GM21619 (cell line): ENCODE results near the gene HLA-DMB.
"Not testable (repeated sequence)": the region's sequence is repeated elsewhere in the genome, so short reads cannot be mapped to it uniquely, and the experiment has no call there.

Experiments
- ATAC-seq: cut with Tn5 transposase; IDR thresholded peaks from one replicate; pipeline ENCODE4 v1.9.1; 2021; ENCODE audit not compliant: unreplicated experiment

The HLA-DMB gene

DNA sequence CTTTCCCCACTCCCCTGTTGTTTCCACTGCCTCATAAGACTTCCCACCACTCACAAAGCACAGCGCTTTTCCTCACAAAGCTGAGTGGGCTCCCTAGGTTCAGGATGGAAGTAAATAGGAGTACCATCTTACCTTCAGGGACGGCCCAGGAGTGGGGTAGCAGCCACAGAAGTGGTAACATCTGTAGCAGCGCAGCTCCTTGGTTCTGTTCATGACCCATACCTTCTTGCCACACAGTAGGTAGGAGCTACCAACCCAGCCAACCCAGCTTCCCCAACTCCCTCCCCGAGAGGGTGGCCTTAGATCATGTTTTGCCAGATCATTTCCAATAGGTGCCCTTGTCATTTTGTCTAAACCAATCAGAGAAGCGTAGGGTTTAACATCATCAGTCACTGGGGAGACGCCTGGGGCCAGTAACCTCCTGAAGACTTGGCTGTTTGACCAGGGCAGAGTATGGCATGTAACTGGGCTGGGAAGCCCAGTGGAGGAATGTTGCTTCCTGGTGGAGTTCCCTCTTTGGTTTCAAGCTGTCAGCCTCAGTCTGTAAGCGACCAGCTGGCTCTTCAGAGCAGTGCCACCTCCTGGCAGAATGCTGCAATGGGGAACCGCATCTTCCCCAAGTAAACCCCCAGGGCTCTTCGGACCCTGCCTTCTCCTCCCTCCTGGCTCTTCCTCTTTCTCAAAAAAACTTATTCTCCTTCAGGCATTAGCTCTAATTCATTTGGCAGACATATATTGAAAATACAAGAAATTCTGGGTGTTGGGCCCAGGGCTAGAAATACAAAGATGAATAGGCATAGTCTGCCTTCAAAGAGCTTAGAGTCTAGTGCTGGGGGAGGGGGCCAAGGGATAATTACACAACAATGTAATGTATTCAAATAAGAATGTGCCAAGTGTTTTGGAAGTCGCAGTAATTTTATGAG lies 12.2 kb upstream of the HLA-DMB start, which contains the start of gene HLA-DMA:
Gene HLA-DMA (minus strand): TSS at position 281 of the 923 bp plus-strand sequence. CDS start 61 bp downstream, at position 220.
- peak; percentile 85 for ATAC-seq

DNA sequence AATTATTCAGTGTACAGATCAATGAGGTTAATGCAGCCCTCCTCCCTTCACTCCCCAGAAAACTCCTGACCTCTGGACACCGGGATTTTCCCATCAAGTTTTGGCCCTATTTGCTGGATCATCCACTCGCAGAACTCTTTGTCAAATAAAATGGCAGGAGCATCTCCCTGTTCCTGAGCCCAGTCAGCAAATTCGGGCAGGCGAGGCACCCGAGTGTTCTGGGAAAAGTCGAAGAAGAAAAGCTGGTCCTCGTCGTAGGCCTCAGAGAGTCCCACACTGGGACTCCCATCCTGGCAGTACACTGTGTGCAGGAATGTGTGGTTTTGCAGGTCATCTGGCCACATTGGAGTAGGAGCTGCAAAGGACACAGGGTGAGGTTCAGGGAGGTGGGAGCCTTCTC lies 9.6 kb upstream of the HLA-DMB start:
- ATAC-seq: no peak

DNA sequence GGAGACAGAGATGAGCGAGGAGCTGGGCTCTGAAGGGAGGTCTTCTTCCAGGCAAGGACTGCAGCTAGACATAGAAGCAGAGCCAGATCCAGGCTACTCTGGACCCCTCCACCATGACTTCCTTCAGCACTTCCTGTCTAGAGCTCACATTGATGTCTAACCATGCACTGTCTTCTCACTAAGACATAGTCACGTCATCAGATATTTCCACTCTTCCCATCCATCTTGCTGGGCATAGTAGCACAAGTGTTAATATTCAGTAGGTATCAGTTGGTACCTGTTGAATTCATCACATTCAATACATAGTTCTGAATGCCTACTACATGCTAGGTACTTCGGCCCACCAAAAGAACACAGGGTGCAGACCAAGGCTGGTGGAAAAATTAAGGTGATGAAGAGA lies 9.2 kb upstream of the HLA-DMB start:
- ATAC-seq: no peak

DNA sequence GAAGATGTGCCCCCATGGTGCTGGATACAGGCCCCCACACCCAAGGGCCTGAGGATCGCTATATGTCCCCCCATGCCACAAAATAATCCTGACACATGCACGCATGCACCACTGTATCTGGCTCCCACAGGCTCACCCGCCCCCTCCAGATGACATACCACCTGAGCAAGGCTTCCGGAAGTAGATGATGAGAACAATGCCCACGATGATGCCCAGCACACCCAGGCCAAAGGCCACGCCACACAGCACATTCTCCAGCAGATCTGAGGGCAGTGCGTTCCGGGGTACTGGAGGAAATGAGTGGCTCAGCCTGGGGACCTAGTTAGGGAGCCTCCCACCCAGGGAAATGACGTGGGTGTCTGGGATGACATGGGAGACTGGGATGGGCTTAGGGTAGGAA lies 8.3 kb upstream of the HLA-DMB start:
- ATAC-seq: no peak

DNA sequence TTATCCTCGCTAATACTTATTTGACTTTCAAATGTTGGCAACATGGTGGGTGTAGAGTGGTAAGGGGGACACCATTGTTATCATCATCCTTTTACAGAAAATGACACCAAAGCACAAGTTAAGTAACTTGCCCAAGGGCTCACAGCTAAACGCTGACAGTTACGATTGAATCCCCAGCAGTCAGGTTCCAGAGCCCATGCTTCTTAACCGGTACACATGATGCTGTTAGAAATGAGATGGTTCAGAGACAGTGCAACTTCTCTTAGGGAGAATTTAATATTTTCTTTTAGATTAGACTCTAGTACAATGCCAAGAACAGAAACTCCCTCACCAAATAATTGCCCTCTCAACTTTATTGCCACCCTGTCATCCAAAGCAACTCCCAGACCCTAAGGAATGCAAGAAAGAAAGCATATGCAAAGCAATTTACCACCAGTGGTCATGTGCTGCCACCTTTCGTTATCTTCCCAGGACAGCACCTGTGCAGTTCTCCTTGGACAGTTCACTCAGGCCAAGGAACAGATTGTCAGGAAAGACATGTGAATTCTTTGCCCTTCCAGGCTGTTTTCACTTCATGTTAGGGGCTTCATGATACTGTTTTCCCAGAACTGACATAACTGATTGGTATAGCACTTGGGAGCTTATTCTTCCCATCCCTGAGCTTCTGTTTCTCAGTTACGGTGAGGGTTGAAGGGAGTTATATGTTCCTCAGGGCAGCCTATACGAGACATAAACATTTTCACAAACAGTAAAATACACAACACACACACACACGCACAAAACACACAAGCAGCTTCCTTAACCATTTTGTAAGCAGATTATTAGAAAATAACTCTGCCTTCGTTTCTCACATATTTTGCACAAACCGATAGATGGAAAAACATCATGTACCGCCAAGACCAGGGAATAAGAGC lies 7.0 kb upstream of the HLA-DMB start:
- no peak for ATAC-seq

DNA sequence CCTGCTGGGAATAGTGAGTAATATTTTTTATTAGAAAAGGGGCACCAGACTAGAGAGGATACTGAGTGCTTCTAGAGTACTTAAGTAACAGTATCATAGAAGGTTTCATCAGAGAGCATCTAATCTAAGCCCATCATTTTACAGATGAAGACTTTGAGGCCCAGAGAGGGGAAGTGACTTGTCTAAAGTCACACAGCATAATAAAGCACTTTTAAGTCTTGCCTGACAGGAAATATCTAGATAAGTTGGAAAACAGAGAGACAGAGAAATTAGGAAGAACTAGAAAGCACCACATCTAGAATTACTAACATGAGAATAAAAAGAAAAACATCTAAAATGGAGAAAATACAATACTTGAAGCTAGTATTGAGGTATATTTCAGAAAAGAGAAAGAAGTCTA lies 6.1 kb upstream of the HLA-DMB start:
- ATAC-seq: no peak

DNA sequence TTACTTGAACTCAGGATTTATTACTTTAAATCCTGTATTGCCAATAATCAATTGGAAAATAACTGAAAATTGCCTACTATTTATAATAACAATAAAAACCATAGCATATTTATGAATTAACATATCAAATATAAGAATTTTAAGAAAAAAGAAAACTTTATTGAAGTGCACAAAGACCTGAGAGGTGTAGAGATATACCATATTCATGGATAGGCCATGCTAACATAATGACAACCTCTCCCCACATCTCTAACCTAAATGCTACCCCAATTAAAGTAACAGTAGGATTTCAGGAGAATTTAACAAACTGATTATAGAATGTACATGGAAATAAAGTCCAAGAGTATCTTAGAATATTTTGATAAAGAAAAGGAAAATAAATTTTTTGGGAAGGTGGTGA lies 5.1 kb upstream of the HLA-DMB start:
- ATAC-seq: no peak

DNA sequence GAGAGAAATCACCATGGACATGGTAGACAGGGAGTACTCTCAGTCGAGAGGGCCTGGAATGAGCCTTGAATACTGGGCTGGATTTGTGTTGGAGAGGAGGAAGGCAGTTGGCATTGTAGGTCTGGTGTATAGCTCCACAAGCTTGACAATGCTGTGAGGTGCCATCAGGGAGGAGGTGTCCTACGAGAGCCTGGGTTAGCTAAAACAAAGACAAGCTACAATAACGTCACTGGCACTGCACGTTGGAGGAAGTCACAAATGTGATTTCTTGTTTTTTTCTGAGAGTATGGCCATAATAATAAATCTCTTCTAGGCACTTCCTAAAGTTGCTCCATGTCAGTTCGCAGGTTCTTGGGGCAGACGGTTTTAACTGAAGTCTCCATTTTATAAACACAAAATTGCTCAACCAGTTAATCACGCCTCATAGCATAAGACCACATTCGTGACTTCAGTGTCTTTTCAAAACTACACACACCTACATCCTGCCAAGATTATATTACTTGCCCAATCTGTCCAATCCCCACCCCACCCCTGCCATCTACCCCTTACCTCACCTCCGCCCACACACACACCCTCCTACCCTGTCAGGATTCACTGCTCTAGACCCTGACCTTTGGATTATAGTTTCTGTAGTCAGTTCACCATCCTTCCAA lies 4.4 kb upstream of the HLA-DMB start:
- ATAC-seq: no peak

DNA sequence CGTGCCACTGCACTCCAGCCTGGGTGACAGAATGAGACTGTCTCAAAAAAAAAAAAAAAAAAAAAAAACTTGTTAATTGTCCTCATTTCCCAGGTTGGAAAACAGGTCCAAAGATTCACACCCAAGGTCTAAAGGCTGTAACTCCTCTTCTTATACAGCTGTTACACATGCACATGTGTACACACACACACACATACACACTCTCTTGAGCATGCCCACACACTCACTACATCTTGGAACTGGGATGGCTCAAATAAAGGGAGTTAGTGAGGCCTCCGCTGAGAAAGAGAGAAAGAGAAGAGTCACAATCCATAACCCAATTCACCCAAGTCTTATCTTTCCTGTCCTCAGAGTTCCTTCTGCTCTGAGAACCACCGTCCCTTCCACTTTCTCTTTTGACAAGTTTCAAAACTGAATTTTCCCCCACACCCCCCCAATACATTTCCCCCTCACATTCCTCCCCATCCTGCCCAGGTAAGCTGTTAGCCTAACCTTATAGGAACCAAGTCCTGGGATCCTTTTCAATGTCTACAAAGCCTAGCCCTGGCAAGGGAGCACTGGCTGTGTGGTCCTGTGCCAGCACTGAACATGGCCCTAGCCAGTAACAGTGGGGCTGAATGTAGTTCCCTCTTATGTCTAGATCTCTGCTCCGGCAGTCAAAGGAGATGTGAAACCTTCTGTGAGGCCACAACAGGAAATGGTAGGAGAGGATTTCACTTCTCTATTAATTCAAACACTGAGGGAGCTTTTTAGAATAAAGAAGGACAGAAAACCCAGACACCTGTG lies 3.2 kb upstream of the HLA-DMB start:
- ATAC-seq: peak; percentile 37

DNA sequence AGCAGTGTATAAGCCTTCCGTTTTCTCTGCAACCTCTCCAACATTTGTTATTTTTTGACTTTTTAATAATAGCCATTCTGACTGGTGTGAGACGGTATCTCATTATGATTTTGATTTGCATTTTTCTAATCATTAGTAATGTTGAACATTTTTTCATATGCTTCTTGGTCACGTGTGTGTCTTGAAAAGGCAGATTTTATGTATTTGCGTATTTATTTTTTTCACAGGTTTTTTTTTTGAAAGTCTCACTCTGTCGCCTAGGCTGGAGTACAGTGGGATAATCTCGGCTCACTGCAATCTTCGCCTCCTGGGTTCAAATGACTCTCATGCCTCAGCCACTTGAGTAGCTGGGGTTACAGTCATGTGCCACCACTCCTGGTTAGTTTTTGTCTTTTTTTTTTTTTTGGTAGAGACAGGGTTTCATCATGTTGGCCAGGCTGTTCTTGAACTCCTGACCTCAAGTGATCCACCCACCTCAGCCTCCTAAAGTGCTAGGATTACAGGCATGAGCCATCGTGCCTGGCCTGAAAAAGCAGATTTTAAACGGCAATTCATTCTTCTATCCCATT lies 1.8 kb upstream of the HLA-DMB start:
- ATAC-seq: not testable (repeated sequence)

DNA sequence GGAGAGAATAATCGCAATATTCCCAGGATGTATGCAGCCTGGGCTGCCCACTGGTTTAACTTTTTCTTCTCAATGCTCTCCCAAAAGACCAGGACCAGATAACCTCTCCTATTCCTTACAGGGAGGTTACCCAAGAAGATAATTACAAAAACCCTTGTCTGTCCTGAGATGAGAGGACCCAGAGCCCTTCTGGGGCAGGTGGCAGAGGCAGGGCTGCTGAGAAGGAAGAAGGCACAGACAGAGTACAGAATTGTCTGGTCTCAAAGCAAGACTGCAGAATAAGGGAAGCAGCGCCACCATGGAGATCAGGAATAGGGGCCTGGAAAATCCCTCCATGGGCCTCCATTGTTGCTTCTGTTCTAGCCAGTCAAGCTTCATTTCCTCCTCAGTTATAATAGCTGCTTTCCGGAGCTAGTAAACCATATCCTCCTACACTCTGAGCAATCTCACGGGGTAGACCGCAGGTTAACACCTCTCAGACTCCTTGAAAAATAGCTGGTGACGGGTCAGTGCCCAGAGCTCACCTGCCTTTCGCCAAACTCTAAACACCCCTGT lies 463 bp upstream of the HLA-DMB start:
- peak; percentile 52 for ATAC-seq

DNA sequence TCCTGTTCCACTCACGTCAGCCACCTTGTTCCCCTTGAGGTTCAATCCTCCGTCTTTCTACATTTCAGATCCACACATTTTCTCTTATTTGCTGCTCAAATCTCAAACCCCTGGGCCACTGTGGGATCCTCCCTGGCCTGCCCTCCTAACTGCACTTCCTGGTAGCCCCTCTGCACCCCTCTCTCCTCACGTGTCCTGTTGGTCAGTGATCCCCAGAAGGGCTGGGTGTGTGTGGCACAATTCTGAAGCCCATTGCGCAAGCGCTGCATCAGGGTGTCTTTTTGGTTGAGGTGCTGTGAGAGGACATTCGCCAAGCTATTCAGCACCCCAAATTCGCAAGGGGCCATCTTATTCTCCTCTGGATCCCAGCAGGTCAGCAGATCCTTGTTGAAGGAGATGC lies 2.3 kb downstream of the HLA-DMB start:
- no peak for ATAC-seq

DNA sequence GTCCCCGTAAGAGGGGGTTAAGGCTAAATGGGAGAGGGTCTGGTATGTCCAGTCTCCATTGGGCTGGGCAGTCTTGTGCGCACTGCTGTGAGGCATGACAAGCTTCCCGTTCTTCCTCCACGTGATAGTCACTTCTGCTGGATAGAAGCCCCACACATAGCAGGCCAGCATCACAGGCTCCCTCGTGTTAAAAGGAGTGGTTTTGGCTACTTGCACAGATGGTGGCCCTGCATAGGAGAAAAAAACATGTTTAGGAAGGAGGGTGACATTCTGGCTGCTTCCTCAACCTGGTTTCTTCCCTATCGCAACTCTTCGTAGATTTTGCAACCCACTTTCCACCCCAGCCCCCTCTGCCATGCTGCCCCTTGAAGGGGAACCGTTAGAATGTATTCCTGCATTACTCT lies 3.6 kb downstream of the HLA-DMB start:
- ATAC-seq: no peak

DNA sequence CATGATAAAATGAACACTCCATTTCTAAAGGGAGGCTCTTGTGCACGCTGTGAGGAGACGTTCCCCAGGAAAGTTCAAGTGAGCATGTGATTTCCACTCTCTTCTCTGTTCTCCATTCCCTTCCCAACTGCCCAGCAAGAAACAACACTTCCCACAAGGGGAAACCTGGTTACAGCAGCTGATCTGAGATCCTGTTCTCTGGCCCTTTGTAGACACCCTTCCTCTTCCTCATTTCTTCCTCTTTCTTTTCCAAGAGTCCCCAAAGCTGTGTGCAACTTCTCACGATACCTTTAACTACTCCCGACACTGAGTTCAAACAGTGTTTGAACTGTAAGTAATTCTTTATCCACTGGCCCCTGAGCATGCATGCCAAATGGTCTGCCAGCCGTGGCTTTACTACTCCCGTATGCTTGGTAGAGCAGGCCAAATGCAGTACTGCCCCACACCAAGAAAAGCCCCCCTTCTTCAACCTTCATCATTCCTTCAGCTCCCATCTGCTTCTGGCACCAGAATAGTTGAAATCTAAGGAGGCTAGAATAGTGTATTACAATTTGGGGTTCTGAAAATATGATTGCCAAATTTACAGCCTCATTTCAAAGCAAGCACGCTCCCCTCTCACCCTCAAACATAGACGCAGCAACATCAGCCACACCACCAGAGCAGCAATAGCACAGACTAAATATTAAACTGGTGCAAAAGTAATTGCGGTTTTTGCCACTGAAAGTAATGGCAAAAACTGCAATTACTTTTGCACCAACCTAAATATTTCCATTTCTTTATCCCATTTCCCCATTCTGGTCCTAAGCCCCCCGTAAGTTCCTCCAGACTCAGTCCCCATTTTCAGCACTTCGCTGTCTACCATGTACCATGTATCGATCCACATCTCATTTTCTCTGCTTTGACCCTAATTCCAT lies 4.3 kb downstream of the HLA-DMB start:
- ATAC-seq: no peak

DNA sequence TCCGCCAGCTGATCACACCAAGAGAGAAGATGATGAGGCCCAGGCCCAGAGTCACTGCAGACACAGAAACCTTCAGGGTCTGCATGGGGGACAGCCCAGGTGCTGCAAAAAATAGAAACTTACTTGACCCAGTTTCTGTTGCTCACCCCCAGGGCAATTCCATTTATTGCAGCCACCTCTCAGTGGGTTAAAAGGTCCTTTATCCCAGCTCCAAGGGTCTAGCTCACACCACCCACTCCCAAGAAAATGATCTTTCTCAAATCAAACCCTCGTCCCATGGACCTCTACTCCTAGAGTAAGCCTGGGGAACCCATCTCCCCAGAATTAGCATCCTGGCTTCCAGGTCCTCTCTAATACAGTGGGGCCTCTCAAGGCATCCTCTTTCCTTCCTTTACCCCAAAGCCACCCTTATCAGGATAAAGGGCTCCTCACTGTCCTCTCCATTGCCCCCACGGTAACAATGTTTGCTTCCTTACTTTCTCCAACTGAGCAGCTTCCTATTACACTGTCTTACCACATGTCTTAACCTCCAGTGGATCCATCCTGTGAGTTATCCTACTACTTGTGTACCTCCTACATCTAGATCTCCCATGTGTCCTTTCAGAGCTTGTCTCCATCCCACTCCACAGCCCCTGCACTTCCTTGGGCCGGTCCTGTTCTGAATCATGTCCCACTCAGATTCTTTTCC lies 5.1 kb downstream of the HLA-DMB start:
- no peak for ATAC-seq

DNA sequence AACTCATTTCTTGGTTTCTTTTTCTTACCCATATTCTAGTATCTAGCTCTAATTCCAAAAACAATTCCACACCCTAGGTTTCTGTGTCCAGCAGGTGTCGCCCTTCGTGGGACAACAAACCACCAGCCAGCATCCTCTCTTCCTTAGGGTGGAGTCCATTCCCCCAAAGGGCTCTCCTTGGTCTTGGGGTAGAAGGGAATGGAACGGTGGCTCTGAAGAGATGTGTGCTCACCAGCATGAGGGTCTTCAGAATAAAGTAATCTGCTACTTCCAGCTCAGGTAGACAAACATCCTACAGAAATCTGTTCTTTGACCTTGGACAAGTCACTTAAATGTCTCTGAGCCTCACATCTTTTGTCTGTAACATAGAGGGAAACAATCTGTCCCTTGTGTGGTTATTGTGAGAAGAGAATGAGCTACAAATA lies 7.2 kb downstream of the HLA-DMB start:
- no peak for ATAC-seq

DNA sequence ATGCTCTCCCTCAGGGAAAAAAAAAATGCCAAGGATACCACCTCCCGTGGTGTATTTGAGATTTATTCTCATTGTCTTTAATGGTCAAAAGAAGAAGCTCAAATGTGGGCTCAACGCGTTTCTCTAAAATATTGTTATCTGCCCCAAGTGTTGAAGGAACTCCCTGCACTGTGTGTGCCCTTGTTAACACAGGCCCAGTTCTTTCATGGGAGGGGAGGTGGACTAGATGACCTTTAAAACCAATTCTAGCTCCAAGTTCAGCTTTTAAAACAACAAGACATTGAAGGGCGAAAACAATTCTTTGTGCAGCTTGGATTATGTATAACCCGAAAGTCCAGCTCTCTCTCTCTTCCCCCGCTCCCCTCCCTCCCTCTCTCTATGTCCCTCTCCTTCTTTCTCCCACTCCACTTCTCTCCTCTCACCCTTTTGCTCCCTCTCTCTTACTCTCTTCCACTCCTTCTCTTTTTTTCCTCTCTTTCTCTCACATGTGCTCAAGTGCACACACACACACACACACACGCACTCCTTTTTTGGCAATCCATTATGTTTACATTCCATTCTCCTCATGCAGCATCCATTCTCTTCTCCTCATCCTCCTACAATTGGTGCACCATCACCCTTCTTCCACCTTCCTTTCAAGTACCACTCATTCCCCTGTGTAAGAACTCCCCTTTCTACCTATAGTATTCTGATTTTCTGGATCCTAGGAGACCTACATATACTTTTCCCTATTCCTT lies 8.5 kb downstream of the HLA-DMB start:
- ATAC-seq: no peak
